GM18517 (cell line): ENCODE results near the gene COL4A1.

Source experiments
- ATAC-seq: cut with Tn5 transposase; IDR thresholded peaks from one replicate; pipeline ENCODE4 v1.9.1; 2021; ENCODE audit warnings: mild to moderate bottlenecking, moderate library complexity; ENCODE audit not compliant: unreplicated experiment

The COL4A1 gene

GRCh38 chr13:110306960-110307766 lies at the start of gene COL4A1, which contains the start of gene COL4A2:
Gene COL4A1, minus strand, starts transcription at chr13:110307157. Its CDS starts 130 bp downstream, at chr13:110307027.
Gene COL4A2, plus strand, starts transcription at chr13:110307284. Its CDS starts 620 bp downstream, at chr13:110307904.
- ATAC-seq = no peak

GRCh38 chr13:110356362-110356761 lies 49.4 kb upstream of the COL4A1 start:
- ATAC-seq = no peak

- ATAC-seq = no peak
These were observed 47.9 kb upstream of the COL4A1 start for GRCh38 chr13:110354715-110355473.

- ATAC-seq = no peak
These were observed 47.2 kb upstream of the COL4A1 start for GRCh38 chr13:110354123-110354627.

GRCh38 chr13:110353339-110353977 lies 46.5 kb upstream of the COL4A1 start:
- no peak for ATAC-seq

- ATAC-seq = no peak
These were observed 45.8 kb upstream of the COL4A1 start for GRCh38 chr13:110352735-110353134.

- ATAC-seq = no peak
These were observed 44.9 kb upstream of the COL4A1 start for GRCh38 chr13:110351636-110352420.

GRCh38 chr13:110350509-110350908 lies 43.6 kb upstream of the COL4A1 start:
- ATAC-seq = no peak

- ATAC-seq = no peak
These were observed 43.1 kb upstream of the COL4A1 start for GRCh38 chr13:110350049-110350448.

GRCh38 chr13:110349239-110349638 lies 42.3 kb upstream of the COL4A1 start:
- no peak for ATAC-seq

- ATAC-seq = no peak
These were observed 41.5 kb upstream of the COL4A1 start for GRCh38 chr13:110348309-110349105.

GRCh38 chr13:110347535-110348308 lies 40.8 kb upstream of the COL4A1 start:
- ATAC-seq = no peak

- ATAC-seq = no peak
These were observed 40.1 kb upstream of the COL4A1 start for GRCh38 chr13:110347088-110347487.

- no peak for ATAC-seq
These were observed 39.7 kb upstream of the COL4A1 start for GRCh38 chr13:110346661-110347067.

GRCh38 chr13:110345701-110346100 lies 38.7 kb upstream of the COL4A1 start:
- ATAC-seq = no peak

- no peak for ATAC-seq
These were observed 38.3 kb upstream of the COL4A1 start for GRCh38 chr13:110345266-110345665.

GRCh38 chr13:110344320-110344719 lies 37.4 kb upstream of the COL4A1 start:
- ATAC-seq = no peak

GRCh38 chr13:110343241-110343865 lies 36.4 kb upstream of the COL4A1 start:
- no peak for ATAC-seq
